HEK293 (cell line): ENCODE results near the gene QPCTL.

Source experiments
- BCL6B ChIP-seq: fragments of 450-650 bp; formaldehyde crosslinking; IDR thresholded peaks from 2 replicates; pipeline ENCODE4 v1.5.1; 2017; ENCODE audit warnings: missing biosample characterization, missing genetic modification characterization
- GLI2 ChIP-seq: fragments of 450-650 bp; formaldehyde crosslinking; IDR thresholded peaks from 2 replicates; pipeline ENCODE4; 2017; ENCODE audit warnings: missing biosample characterization, missing genetic modification characterization, low read depth, borderline replicate concordance
- KLF16 ChIP-seq: fragments of 450-650 bp; formaldehyde crosslinking; IDR thresholded peaks from 2 replicates; pipeline ENCODE4 v1.5.1; 2017; ENCODE audit warnings: missing biosample characterization, missing genetic modification characterization
- MEIS1 ChIP-seq: sonication (generic); formaldehyde crosslinking; IDR thresholded peaks from 2 replicates; pipeline ENCODE4 v1.8.1; 2022; ENCODE audit warnings: missing genetic modification reagents, mild to moderate bottlenecking, borderline replicate concordance
- OSR2 ChIP-seq: fragments of 450-650 bp; formaldehyde crosslinking; IDR thresholded peaks from 2 replicates; pipeline ENCODE4 v1.5.1; 2016; ENCODE audit warnings: missing biosample characterization, missing genetic modification characterization
- SP7 ChIP-seq: fragments of 450-650 bp; formaldehyde crosslinking; IDR thresholded peaks from 2 replicates; pipeline ENCODE4 v1.5.1; 2016; ENCODE audit warnings: missing biosample characterization, missing genetic modification characterization
- ZBTB11 ChIP-seq: fragments of 450-650 bp; formaldehyde crosslinking; conservative IDR thresholded peaks from 2 replicates; pipeline ENCODE4 v1.5.1; 2016; ENCODE audit warnings: low read depth, missing biosample characterization, missing genetic modification characterization
- ZBTB44 ChIP-seq: fragments of 450-650 bp; IDR thresholded peaks from 2 replicates; pipeline ENCODE4 v1.5.1; 2018; ENCODE audit warnings: missing biosample characterization, mild to moderate bottlenecking, missing genetic modification characterization
- ZBTB48 ChIP-seq: fragments of 450-650 bp; formaldehyde crosslinking; IDR thresholded peaks from 2 replicates; pipeline ENCODE4 v1.5.1; 2016; ENCODE audit warnings: missing biosample characterization, missing genetic modification characterization
- ZFHX2 ChIP-seq: fragments of 450-650 bp; formaldehyde crosslinking; conservative IDR thresholded peaks from 2 replicates; pipeline ENCODE4 v1.5.1; 2016; ENCODE audit warnings: missing biosample characterization, missing genetic modification characterization
- ZNF10 ChIP-seq: fragments of 450-650 bp; formaldehyde crosslinking; IDR thresholded peaks from 2 replicates; pipeline ENCODE4 v1.5.1; 2017; ENCODE audit warnings: missing biosample characterization, missing genetic modification characterization
- ZNF174 ChIP-seq: fragments of 450-650 bp; formaldehyde crosslinking; IDR thresholded peaks from 2 replicates; pipeline ENCODE4 v1.5.0; 2017; ENCODE audit warnings: missing biosample characterization, mild to moderate bottlenecking, missing genetic modification characterization
- ZNF266 ChIP-seq: fragments of 450-650 bp; formaldehyde crosslinking; IDR thresholded peaks from 2 replicates; pipeline ENCODE4 v1.5.1; 2016; ENCODE audit warnings: missing biosample characterization, missing genetic modification characterization, low read depth
- ZNF274 ChIP-seq, 2 experiments: fragments of 200-500 bp in 1 of 2; fragments of 450-650 bp in 1 of 2; sonication (Bioruptor generic) in 1 of 2; formaldehyde crosslinking in 1 of 2; IDR thresholded peaks; 2 replicates each; pipeline versions ENCODE4 v1.5.1 to v1.6.1; 2014 to 2016; ENCODE audit warnings: borderline replicate concordance in 1 of 2, inconsistent platforms in 1 of 2, low read length in 1 of 2, missing biosample characterization in 1 of 2, missing genetic modification characterization in 1 of 2
- ZNF341 ChIP-seq: fragments of 450-650 bp; formaldehyde crosslinking; IDR thresholded peaks from 2 replicates; pipeline ENCODE4; 2016; ENCODE audit warnings: low read depth, missing biosample characterization, missing genetic modification characterization
- ZNF362 ChIP-seq: fragments of 450-650 bp; formaldehyde crosslinking; IDR thresholded peaks from 2 replicates; pipeline ENCODE4 v1.5.1; 2016; ENCODE audit warnings: missing biosample characterization, missing genetic modification characterization
- ZNF513 ChIP-seq: fragments of 450-650 bp; IDR thresholded peaks from 2 replicates; pipeline ENCODE4 v1.5.1; 2018; ENCODE audit warnings: missing biosample characterization, missing genetic modification characterization
- ZNF530 ChIP-seq: fragments of 450-650 bp; formaldehyde crosslinking; IDR thresholded peaks from 2 replicates; pipeline ENCODE4 v1.5.1; 2016; ENCODE audit warnings: low read depth, missing biosample characterization, missing genetic modification characterization
- ZNF549 ChIP-seq: fragments of 450-650 bp; IDR thresholded peaks from 2 replicates; pipeline ENCODE4 v1.5.1; 2018; ENCODE audit warnings: missing biosample characterization, missing genetic modification characterization, mild to moderate bottlenecking, inconsistent platforms, moderate library complexity
- ZNF571 ChIP-seq: fragments of 450-650 bp; formaldehyde crosslinking; IDR thresholded peaks from 2 replicates; pipeline ENCODE4 v1.5.0; 2017; ENCODE audit warnings: missing biosample characterization, missing genetic modification characterization
- ZNF585B ChIP-seq: fragments of 450-650 bp; formaldehyde crosslinking; IDR thresholded peaks from 2 replicates; pipeline ENCODE4 v1.5.1; 2016; ENCODE audit warnings: missing biosample characterization, missing genetic modification characterization
- ZNF596 ChIP-seq: fragments of 450-650 bp; IDR thresholded peaks from 2 replicates; pipeline ENCODE4 v1.5.0; 2018; ENCODE audit warnings: missing biosample characterization, mild to moderate bottlenecking, missing genetic modification characterization, moderate library complexity
- ZNF677 ChIP-seq: fragments of 450-650 bp; IDR thresholded peaks from 2 replicates; pipeline ENCODE4 v1.5.0; 2018; ENCODE audit warnings: missing biosample characterization, mild to moderate bottlenecking, missing genetic modification characterization, moderate library complexity
- ZNF777 ChIP-seq: fragments of 450-650 bp; formaldehyde crosslinking; IDR thresholded peaks from 2 replicates; pipeline ENCODE4 v1.5.1; 2017; ENCODE audit warnings: missing biosample characterization, missing genetic modification characterization, borderline replicate concordance
- ZSCAN18 ChIP-seq: fragments of 450-650 bp; formaldehyde crosslinking; IDR thresholded peaks from 2 replicates; pipeline ENCODE4 v1.5.1; 2016; ENCODE audit warnings: missing biosample characterization, missing genetic modification characterization
- ZSCAN23 ChIP-seq: fragments of 450-650 bp; formaldehyde crosslinking; IDR thresholded peaks from 2 replicates; pipeline ENCODE4 v1.5.1; 2016; ENCODE audit warnings: missing biosample characterization, missing genetic modification characterization

The QPCTL gene

GRCh38 chr19:45691516-45692186 lies 815 bp upstream of the QPCTL start, which contains the start of gene SNRPD2 (continued):
- TF ChIP-seq ZNF10 (tag by site-specific recombination): no peak; the same call in 1 of the 2 replicates
- no peak for TF ChIP-seq ZNF585B (tag by site-specific recombination)
- no peak for TF ChIP-seq GLI2 (tag by site-specific recombination)
- TF ChIP-seq ZNF596: no peak
- TF ChIP-seq ZNF513: no peak
- no peak for TF ChIP-seq ZBTB48 (tag by site-specific recombination)
- TF ChIP-seq OSR2 (tag by site-specific recombination): no peak
- TF ChIP-seq ZSCAN18 (tag by site-specific recombination): no peak
- no peak for TF ChIP-seq BCL6B
- TF ChIP-seq ZNF362 (tag by site-specific recombination): 0 out of 2 replicates have a peak, but pooled peaks have one; percentile 28
- no peak for TF ChIP-seq ZSCAN23 (tag by site-specific recombination)
- TF ChIP-seq ZNF677 (tag by site-specific recombination): no peak
- no peak for TF ChIP-seq MEIS1 (CRISPR knock-in tag)
- peak; percentile 80 for TF ChIP-seq KLF16 (tag by site-specific recombination)
- TF ChIP-seq ZBTB11 (tag by site-specific recombination): peak; percentile 89
- TF ChIP-seq ZNF571: no peak
- peak; percentile 71 for TF ChIP-seq SP7 (tag by site-specific recombination)
- no peak for TF ChIP-seq ZNF274 (IDR thresholded peaks at IDR 0.05; ENCODE audit: low read length)
- no peak for TF ChIP-seq ZNF274 (tag by site-specific recombination; IDR thresholded peaks at IDR 0.05; ENCODE audit: borderline replicate concordance)
- no peak for TF ChIP-seq ZNF530 (tag by site-specific recombination)
- TF ChIP-seq ZNF549 (tag by site-specific recombination): no peak
- TF ChIP-seq ZNF777 (tag by site-specific recombination): no peak
- TF ChIP-seq ZNF174 (tag by site-specific recombination): no peak
- TF ChIP-seq ZNF341 (tag by site-specific recombination): no peak
- TF ChIP-seq ZFHX2: peak; percentile 67
- TF ChIP-seq ZNF266: no peak
- TF ChIP-seq ZBTB44 (tag by site-specific recombination): no peak
